Inferior parietal cortex (tissue), 1 donor: ENCODE data around the gene TAF4.

Source experiments
- DNase-seq: peaks from one replicate; pipeline ENCODE4 v3.0.0-alpha.2; 2016; ENCODE audit errors: extremely low spot score

The TAF4 gene

GRCh38 chr20:62044631-62045030 lies 21.1 kb downstream of the TAF4 start:
- no peak for DNase-seq

- DNase-seq = no peak
These were observed 22.4 kb downstream of the TAF4 start for GRCh38 chr20:62043131-62043914.

GRCh38 chr20:62042025-62042820 lies 23.5 kb downstream of the TAF4 start:
- no peak for DNase-seq

GRCh38 chr20:62040933-62041332 lies 24.7 kb downstream of the TAF4 start:
- DNase-seq = no peak

- no peak for DNase-seq
These were observed 25.2 kb downstream of the TAF4 start for GRCh38 chr20:62040381-62040922.

GRCh38 chr20:62039738-62040137 lies 25.9 kb downstream of the TAF4 start:
- DNase-seq = no peak

GRCh38 chr20:62032609-62033368 lies 32.9 kb downstream of the TAF4 start:
- no peak for DNase-seq

GRCh38 chr20:62031462-62032092 lies 34.1 kb downstream of the TAF4 start:
- no peak for DNase-seq

GRCh38 chr20:62030834-62031434 lies 34.7 kb downstream of the TAF4 start:
- DNase-seq = no peak

GRCh38 chr20:62030357-62030756 lies 35.3 kb downstream of the TAF4 start:
- no peak for DNase-seq

GRCh38 chr20:62029949-62030348 lies 35.7 kb downstream of the TAF4 start:
- DNase-seq = no peak

- no peak for DNase-seq
These were observed 36.4 kb downstream of the TAF4 start for GRCh38 chr20:62029296-62029695.

- DNase-seq = no peak
These were observed 37.3 kb downstream of the TAF4 start for GRCh38 chr20:62028384-62028783.

- no peak for DNase-seq
These were observed 37.9 kb downstream of the TAF4 start for GRCh38 chr20:62027698-62028321.

- DNase-seq = no peak
These were observed 38.6 kb downstream of the TAF4 start for GRCh38 chr20:62027116-62027515.

- DNase-seq = no peak
These were observed 39.2 kb downstream of the TAF4 start for GRCh38 chr20:62026564-62026856.

GRCh38 chr20:62025832-62026563 lies 39.7 kb downstream of the TAF4 start:
- DNase-seq = peak; percentile 36

GRCh38 chr20:62025394-62025793 lies 40.3 kb downstream of the TAF4 start:
- no peak for DNase-seq

- no peak for DNase-seq
These were observed 41.7 kb downstream of the TAF4 start for GRCh38 chr20:62023935-62024334.

- DNase-seq = no peak
These were observed 43.0 kb downstream of the TAF4 start for GRCh38 chr20:62022575-62023139.
